Measurements from ENCODE around the gene MACROD2.

MACROD2 gene

GRCh38 chr20:14832630-14833029, 837.3 kb downstream of the MACROD2 start:
- DNase-seq = no peak

GRCh38 chr20:14838663-14839628, 843.6 kb downstream of the MACROD2 start:
- DNase-seq = no peak

- no peak for DNase-seq
Observed at GRCh38 chr20:14845199-14846160, 850.2 kb downstream of the MACROD2 start.

GRCh38 chr20:14848806-14849205, 853.5 kb downstream of the MACROD2 start:
- DNase-seq = no peak

GRCh38 chr20:14853079-14853478, 857.8 kb downstream of the MACROD2 start:
- DNase-seq = no peak

GRCh38 chr20:14855171-14855570, 859.9 kb downstream of the MACROD2 start:
- DNase-seq = no peak

GRCh38 chr20:14859627-14860026, 864.3 kb downstream of the MACROD2 start:
- no peak for DNase-seq

GRCh38 chr20:14860410-14860814, 865.1 kb downstream of the MACROD2 start:
- no peak for DNase-seq

GRCh38 chr20:14861028-14861699, 865.8 kb downstream of the MACROD2 start:
- no peak for DNase-seq

- DNase-seq = no peak
Observed at GRCh38 chr20:14865169-14865568, 869.9 kb downstream of the MACROD2 start.

- no peak for DNase-seq
Observed at GRCh38 chr20:14865731-14866130, 870.4 kb downstream of the MACROD2 start.

- DNase-seq = no peak
Observed at GRCh38 chr20:14866841-14867514, 871.7 kb downstream of the MACROD2 start.

- DNase-seq = no peak
Observed at GRCh38 chr20:14877301-14878028, 882.1 kb downstream of the MACROD2 start.

GRCh38 chr20:14878676-14879019, 883.3 kb downstream of the MACROD2 start:
- DNase-seq = no peak

- DNase-seq = no peak
Observed at GRCh38 chr20:14879020-14879697, 883.8 kb downstream of the MACROD2 start.

- no peak for DNase-seq
Observed at GRCh38 chr20:14879839-14880238, 884.5 kb downstream of the MACROD2 start.

GRCh38 chr20:14881518-14881917, 886.2 kb downstream of the MACROD2 start:
- DNase-seq = no peak

- no peak for DNase-seq
Observed at GRCh38 chr20:14882157-14882556, 886.8 kb downstream of the MACROD2 start.

- DNase-seq = no peak
Observed at GRCh38 chr20:14882846-14883245, 887.5 kb downstream of the MACROD2 start.

GRCh38 chr20:14883324-14883723, 888.0 kb downstream of the MACROD2 start:
- DNase-seq = no peak

- no peak for DNase-seq
Observed at GRCh38 chr20:14885661-14886060, 890.3 kb downstream of the MACROD2 start.

Measured in effector CD8-positive, alpha-beta T cell (primary cell).